Large intestine (tissue), 3 donors: Measurements from ENCODE around the gene SDF4. TPM values are rescaled to one million over a fixed set of nuclear protein-coding genes. Genes with fewer than 3 reads are reported as not detected.

Experiments
- DNase-seq, 2 donors: peaks; one replicate each; pipeline versions ENCODE4 v3.0.0 to v3.0.0-alpha.2; 2013
- H3K27ac ChIP-seq: one replicate; pipeline ENCODE4 v1.5.1; 2013; ENCODE audit warnings: low read length
- H3K27me3 ChIP-seq: 2 replicates; pipeline ENCODE4 v1.6.1; 2013; ENCODE audit warnings: low read length; ENCODE audit not compliant: control insufficient read depth, insufficient read depth
- H3K36me3 ChIP-seq: 2 replicates; pipeline ENCODE4 v1.6.1; 2013; ENCODE audit warnings: low read length; ENCODE audit not compliant: control insufficient read depth, insufficient read depth
- H3K4me1 ChIP-seq: one replicate; pipeline ENCODE4 v1.6.1; 2013; ENCODE audit warnings: low read length; ENCODE audit not compliant: control insufficient read depth, insufficient read depth
- H3K4me3 ChIP-seq: one replicate; pipeline ENCODE4 v1.5.1; 2013; ENCODE audit warnings: low read length
- H3K9me3 ChIP-seq: one replicate; pipeline ENCODE4 v1.6.1; 2013; ENCODE audit warnings: mild to moderate bottlenecking, low read depth, low read length, moderate library complexity; ENCODE audit not compliant: control insufficient read depth
- whole genome bisulfite sequencing: methylation state at CpG from one replicate; pipeline ENCODE4 v1.1.5; 2013; ENCODE audit warnings: low lambda C conversion rate; ENCODE audit not compliant: insufficient coverage; 5-methylcytosine and 5-hydroxymethylcytosine counted together
- polyA plus RNA-seq: library from polyadenylated mRNA; unstranded; fragments of 120-200 nt; gene quantifications from one replicate; pipeline ENCODE4 v1.2.1, GENCODE V29; 2013

SDF4 gene
- polyA plus RNA-seq, 1 donor: 174 TPM

GRCh38 chr1:1227386-1227785, 4.4 kb downstream of the SDF4 start:
- Histone ChIP-seq H3K4me1 (peaks cover 8% of the 10 kb centered on the region), H3K27ac (no peak overlapping the region), H3K36me3 (peaks cover 66% of the 10 kb centered on the region), H3K4me3 (no peak overlapping the region), H3K27me3 (no peaks in the 10 kb centered on the region), H3K9me3 (peaks cover 3% of the 10 kb centered on the region)
- no CpG with 5 or more reads among the region's 25 CpGs for WGBS
- no peak for DNase-seq

- Histone ChIP-seq H3K36me3 (peaks cover 71% of the 10 kb centered on the region), H3K4me1 (peaks cover 8% of the 10 kb centered on the region), H3K9me3 (peaks cover 3% of the 10 kb centered on the region), H3K4me3 (no peak overlapping the region), H3K27ac (no peak overlapping the region), H3K27me3 (no peaks in the 10 kb centered on the region)
- no peak for DNase-seq
- no CpG with 5 or more reads among the region's 44 CpGs for WGBS
These were observed 5.0 kb downstream of the SDF4 start for GRCh38 chr1:1226566-1227362.

DNA sequence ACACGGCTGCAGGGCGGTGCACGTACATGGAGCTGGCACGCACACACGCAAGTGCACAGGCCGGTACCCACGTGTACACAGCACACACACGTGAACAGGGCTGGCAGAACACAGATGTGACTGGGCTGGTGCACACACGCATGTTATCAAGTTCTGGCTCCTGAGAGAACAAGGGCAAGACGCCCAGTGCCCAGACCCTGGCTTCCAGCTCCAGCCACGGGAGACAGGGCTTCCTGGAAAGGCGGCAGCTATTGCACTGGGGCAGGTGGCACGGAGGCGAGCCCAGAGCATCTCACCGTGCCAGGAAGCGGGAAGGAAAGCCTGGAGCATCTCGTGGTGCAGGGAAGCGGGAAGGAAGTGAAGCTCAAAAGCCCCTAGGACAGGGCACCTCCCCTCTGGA, 5.9 kb downstream of the SDF4 start:
- no peak overlapping the region for H3K4me3 ChIP-seq
- peaks cover 3% of the 10 kb centered on the region for H3K9me3 ChIP-seq
- peaks cover 8% of the 10 kb centered on the region for H3K4me1 ChIP-seq
- no peaks in the 10 kb centered on the region for H3K27me3 ChIP-seq
- no peak overlapping the region for H3K27ac ChIP-seq
- DNase-seq: no peak
- no CpG with 5 or more reads among the region's 18 CpGs for whole genome bisulfite sequencing
- peaks cover 80% of the 10 kb centered on the region for H3K36me3 ChIP-seq

DNA sequence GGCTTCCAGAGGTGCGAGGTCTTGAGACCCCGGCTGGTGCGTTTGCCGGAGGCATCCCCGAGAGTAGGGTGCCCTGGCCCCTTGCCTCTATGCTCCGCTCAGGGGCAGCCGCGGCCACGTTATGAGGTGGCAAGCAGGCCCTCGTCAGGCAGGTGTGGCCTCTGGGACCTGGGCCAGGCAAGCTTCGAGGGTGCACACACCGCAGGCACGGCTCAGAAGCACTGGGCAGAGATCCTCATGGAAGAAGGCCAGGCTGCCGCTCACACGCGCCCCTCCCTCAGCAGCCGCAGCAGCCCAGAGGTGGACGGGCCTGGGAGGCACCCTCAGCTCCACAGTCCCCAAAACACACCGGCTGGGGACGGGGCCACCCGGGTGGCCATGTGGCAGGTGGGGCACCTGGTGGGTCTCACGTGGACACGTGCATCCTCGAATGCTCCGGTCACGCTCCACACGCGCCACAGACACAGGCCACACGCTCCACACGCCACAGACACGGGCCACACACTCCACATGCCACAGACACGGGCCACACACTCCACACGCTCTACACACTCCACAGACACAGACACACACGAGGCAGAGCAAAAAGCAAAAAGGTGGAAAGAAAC, 6.5 kb downstream of the SDF4 start:
- Histone ChIP-seq H3K9me3 (peaks cover 3% of the 10 kb centered on the region), H3K27me3 (no peaks in the 10 kb centered on the region), H3K36me3 (peaks cover 85% of the 10 kb centered on the region), H3K4me1 (peaks cover 5% of the 10 kb centered on the region), H3K4me3 (no peak overlapping the region), H3K27ac (no peak overlapping the region)
- no peak for DNase-seq
- WGBS: no CpG with 5 or more reads among the region's 34 CpGs

DNA sequence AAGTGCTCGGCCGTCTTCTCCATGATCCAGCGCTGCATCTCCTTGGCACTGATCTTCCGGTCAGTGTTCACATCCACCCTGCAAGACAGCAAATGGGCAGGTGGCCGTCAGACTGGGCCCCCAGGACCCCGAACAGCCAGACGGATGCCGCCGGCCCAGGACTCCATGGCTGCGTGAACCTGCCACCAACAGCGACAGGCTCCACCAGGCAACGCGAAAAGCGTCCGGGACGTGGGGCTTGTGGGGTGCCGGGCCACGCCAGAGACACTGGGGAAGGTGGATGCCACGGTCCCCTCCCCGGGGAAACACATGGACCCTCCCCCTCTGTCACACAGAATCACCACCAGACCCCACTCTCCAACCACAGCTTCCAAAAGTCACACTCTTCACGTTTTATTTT, 7.9 kb downstream of the SDF4 start:
- H3K27me3 ChIP-seq: no peaks in the 10 kb centered on the region
- no peaks in the 10 kb centered on the region for H3K4me1 ChIP-seq
- DNase-seq: no peak
- H3K36me3 ChIP-seq: peaks cover 89% of the 10 kb centered on the region
- 60% methylated on average over 1 of the region's 21 CpGs for WGBS
- peaks cover 3% of the 10 kb centered on the region for H3K9me3 ChIP-seq
- H3K27ac ChIP-seq: no peak overlapping the region
- H3K4me3 ChIP-seq: no peak overlapping the region

DNA sequence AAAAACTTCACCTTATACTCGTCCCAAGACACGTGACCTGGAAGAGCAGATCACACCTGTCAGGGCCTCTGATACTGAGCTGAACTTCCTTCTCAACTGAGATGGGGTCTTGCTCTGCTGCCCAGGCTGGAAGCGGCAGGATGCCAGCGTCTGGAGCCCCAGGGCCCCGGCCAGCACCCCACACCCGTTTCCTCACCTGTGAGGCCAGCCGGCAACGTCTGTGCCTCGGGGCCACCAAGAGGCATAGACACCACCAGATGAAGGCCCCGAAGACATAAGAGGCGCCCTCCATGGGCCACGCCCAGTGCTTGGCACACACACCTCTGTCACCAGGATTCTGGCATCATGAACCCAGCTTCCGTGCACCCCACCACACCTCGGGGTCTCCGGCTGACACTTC, 8.5 kb downstream of the SDF4 start:
- WGBS: no CpG with 5 or more reads among the region's 15 CpGs
- no peaks in the 10 kb centered on the region for H3K4me1 ChIP-seq

DNA sequence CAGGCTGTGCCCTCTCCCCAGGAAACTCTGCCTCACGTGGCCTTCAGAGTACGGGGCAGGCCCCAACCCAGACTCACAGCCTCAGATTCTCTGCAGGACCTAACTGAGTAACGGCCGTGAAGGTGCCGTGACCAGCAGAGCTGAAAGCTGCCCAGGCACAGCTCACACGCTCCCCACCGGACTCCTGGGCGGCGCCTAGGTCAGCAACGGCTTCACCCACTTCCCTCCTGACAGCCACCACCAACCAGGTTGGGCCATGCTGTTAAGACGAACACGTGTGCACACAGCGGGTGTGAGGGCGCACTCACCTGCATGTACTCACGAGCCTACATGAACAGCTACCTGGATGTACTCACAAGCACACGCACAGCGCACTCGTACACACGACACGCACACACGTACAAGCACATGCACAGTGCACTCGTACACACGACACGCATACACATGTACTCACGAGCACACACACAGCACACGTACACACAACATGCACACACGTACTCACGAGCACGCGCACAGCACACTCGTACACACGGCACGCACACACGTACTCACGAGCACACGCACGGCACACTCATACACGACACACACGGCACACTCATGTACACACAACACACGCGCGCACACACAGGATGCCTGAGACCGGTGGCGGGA, 9.1 kb downstream of the SDF4 start:
- peaks cover 89% of the 10 kb centered on the region for H3K36me3 ChIP-seq

More for the DNA sequence above, 8.5 kb downstream of the SDF4 start:
- no peak for DNase-seq
- Histone ChIP-seq H3K27me3 (no peaks in the 10 kb centered on the region), H3K27ac (no peak overlapping the region), H3K4me3 (no peak overlapping the region), H3K36me3 (peaks cover 89% of the 10 kb centered on the region), H3K9me3 (peaks cover 3% of the 10 kb centered on the region)

DNA sequence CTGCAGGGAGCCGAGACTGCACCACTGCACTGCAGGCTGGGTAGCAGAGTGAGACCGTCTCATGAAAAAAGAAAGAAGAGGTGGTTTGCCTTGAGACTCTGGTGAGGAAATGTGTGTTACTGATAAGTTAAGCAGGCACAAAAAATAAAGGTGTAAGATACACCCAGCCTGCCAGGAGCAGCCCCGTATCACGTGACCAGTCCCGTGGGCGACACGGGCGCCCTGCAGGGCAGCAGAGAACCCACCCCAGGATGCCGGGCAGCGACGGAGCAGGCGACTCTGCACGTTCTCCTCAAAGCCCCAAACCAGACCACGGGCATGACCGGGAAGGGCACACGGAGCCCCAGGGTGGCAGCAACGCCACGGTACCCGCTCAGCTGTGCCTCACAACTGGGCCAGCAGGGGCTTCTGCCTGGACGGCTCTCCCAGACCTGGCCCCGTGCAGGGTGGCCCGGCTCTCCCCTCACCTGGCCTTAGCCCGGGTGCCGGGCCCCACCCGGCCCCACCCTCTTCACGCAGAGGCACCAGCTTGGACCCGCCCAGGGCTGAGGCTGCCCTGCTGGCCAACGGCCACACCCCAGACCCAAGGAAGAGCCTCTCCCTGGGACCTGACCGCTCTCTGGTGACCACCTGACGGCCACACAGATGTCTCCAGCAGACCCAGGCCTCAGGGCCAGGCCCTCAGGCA, 9.8 kb downstream of the SDF4 start:
- peaks cover 13% of the 10 kb centered on the region for H3K9me3 ChIP-seq
- no peak for DNase-seq
- H3K36me3 ChIP-seq: peaks cover 89% of the 10 kb centered on the region
- no peaks in the 10 kb centered on the region for H3K27me3 ChIP-seq
- no CpG with 5 or more reads among the region's 30 CpGs for WGBS
- H3K4me1 ChIP-seq: no peaks in the 10 kb centered on the region
- H3K27ac ChIP-seq: no peak overlapping the region
- no peak overlapping the region for H3K4me3 ChIP-seq

More for the DNA sequence above, 9.1 kb downstream of the SDF4 start:
- Histone ChIP-seq H3K27me3 (no peaks in the 10 kb centered on the region), H3K9me3 (peaks cover 9% of the 10 kb centered on the region), H3K4me3 (no peak overlapping the region), H3K27ac (no peak overlapping the region), H3K4me1 (no peaks in the 10 kb centered on the region)
- WGBS: no CpG with 5 or more reads among the region's 44 CpGs
- DNase-seq: no peak

GRCh38 chr1:1220197-1220596, 11.6 kb downstream of the SDF4 start:
- no peaks in the 10 kb centered on the region for H3K4me1 ChIP-seq

GRCh38 chr1:1219341-1219740, 12.5 kb downstream of the SDF4 start:
- Histone ChIP-seq H3K27me3 (no peaks in the 10 kb centered on the region), H3K36me3 (peaks cover 81% of the 10 kb centered on the region), H3K9me3 (peaks cover 13% of the 10 kb centered on the region), H3K4me1 (no peaks in the 10 kb centered on the region), H3K4me3 (no peak overlapping the region), H3K27ac (no peak overlapping the region)
- no CpG with 5 or more reads among the region's 20 CpGs for WGBS
- DNase-seq: no peak

More at GRCh38 chr1:1220197-1220596, 11.6 kb downstream of the SDF4 start:
- WGBS: no CpG with 5 or more reads among the region's 24 CpGs
- peaks cover 13% of the 10 kb centered on the region for H3K9me3 ChIP-seq
- no peaks in the 10 kb centered on the region for H3K27me3 ChIP-seq
- no peak for DNase-seq
- H3K27ac ChIP-seq: no peak overlapping the region
- H3K36me3 ChIP-seq: peaks cover 88% of the 10 kb centered on the region
- H3K4me3 ChIP-seq: no peak overlapping the region
